ENCODE data around the gene PODNL1. TPM values are rescaled to one million over a fixed set of nuclear protein-coding genes. Genes with fewer than 3 reads are reported as not detected.
"Not testable (repeated sequence)": the region's sequence is repeated elsewhere in the genome, so short reads cannot be mapped to it uniquely, and the experiment has no call there.

The PODNL1 gene
- total and polyA plus RNA-seq, 8 donors: 0.92 to 3.4 (median 1.3) TPM; not detected in 5

GRCh38 chr19:13926010-13926409 is 12.2 kb downstream of the PODNL1 start:
- Histone ChIP-seq H3K9me3 (peaks cover 0 to 1% (median 0%) of the 10 kb centered on the region in 4 donors), H3K4me1 (no peaks in the 10 kb centered on the region), H3K4me3 (no peak overlapping the region), H3K27me3 (no peaks in the 10 kb centered on the region), H3K27ac (no peak overlapping the region), H3K36me3 (peaks cover 66 to 92% (median 90%) of the 10 kb centered on the region in 4 donors)
- DNase-seq: no peak
- no peak for TF ChIP-seq POLR2AphosphoS5 (IDR thresholded peaks at IDR 0.05)
- TF ChIP-seq EP300 (IDR thresholded peaks at IDR 0.05): no peak
- no peak for TF ChIP-seq CTCF (IDR thresholded peaks at IDR 0.05)
- no peak for TF ChIP-seq POLR2A (IDR thresholded peaks at IDR 0.05)
- intact Hi-C loops (cut with DNase I; ENCODE audit: low total_unique reads): no loop called here
- WGBS, 5 donors: 79 to 90% (median 83%) methylated on average over 4 of the region's 4 CpGs

- Histone ChIP-seq H3K36me3 (peaks cover 85 to 98% (median 97%) of the 10 kb centered on the region in 4 donors), H3K4me1 (no peaks in the 10 kb centered on the region), H3K27me3 (no peaks in the 10 kb centered on the region), H3K4me3 (no peak overlapping the region), H3K27ac (no peak overlapping the region), H3K9me3 (peaks cover 0 to 7% (median 5%) of the 10 kb centered on the region in 4 donors)
- 94 to 96% (median 95%) methylated on average over 24 to 28 of the region's 28 CpGs for WGBS, 5 donors
- intact Hi-C loops (cut with DNase I; ENCODE audit: low total_unique reads): no loop called here
- TF ChIP-seq EP300 (IDR thresholded peaks at IDR 0.05) (no peak), POLR2A (IDR thresholded peaks at IDR 0.05) (no peak), CTCF (IDR thresholded peaks at IDR 0.05) (no peak), POLR2AphosphoS5 (IDR thresholded peaks at IDR 0.05) (no peak)
- DNase-seq: no peak
Measured at GRCh38 chr19:13923194-13923987, 14.8 kb downstream of the PODNL1 start.

GRCh38 chr19:13922118-13922517 is 16.1 kb downstream of the PODNL1 start:
- H3K4me1 ChIP-seq; DNase-seq; H3K27me3 ChIP-seq; H3K4me3 ChIP-seq; intact Hi-C loops (cut with DNase I; ENCODE audit: low total_unique reads); H3K9me3 ChIP-seq; H3K27ac ChIP-seq: not testable (repeated sequence)
- peaks cover 83 to 97% (median 96%) of the 10 kb centered on the region in 4 donors for H3K36me3 ChIP-seq
- WGBS, 5 donors: 93 to 99% (median 98%) methylated on average over 6 of the region's 6 CpGs

GRCh38 chr19:13920940-13921747 is 17.1 kb downstream of the PODNL1 start:
- DNase-seq: peak in 1 of 2 donors; percentile 61
- Histone ChIP-seq H3K27ac (no peak overlapping the region), H3K9me3 (peaks cover 0 to 7% (median 5%) of the 10 kb centered on the region in 4 donors), H3K4me1 (no peaks in the 10 kb centered on the region), H3K27me3 (no peaks in the 10 kb centered on the region), H3K36me3 (peaks cover 74 to 97% (median 96%) of the 10 kb centered on the region in 4 donors), H3K4me3 (no peak overlapping the region)
- intact Hi-C loops (cut with DNase I; ENCODE audit: low total_unique reads): no loop called here
- TF ChIP-seq POLR2A (IDR thresholded peaks at IDR 0.05): no peak
- TF ChIP-seq POLR2AphosphoS5 (IDR thresholded peaks at IDR 0.05): no peak
- TF ChIP-seq CTCF (IDR thresholded peaks at IDR 0.05): no peak
- TF ChIP-seq EP300 (IDR thresholded peaks at IDR 0.05): no peak
- WGBS, 5 donors: 76 to 93% (median 90%) methylated on average over 2 of the region's 2 CpGs
